HEK293 (cell line): ENCODE results near the gene HDDC3.

Source experiments
- CTCF ChIA-PET: fragments of 350-600 bp; formaldehyde crosslinking; extraction: SDS; loops from one replicate; lab custom pipeline; 2021; ENCODE audit warnings: antibody characterized with exemption; lab: Yijun Ruan, JAX
- POLR2A ChIA-PET: fragments of 300-600 bp; formaldehyde crosslinking; extraction: SDS; loops from one replicate; lab custom pipeline; 2020; ENCODE audit warnings: antibody characterized with exemption, inconsistent platforms; lab: Yijun Ruan, JAX
- H3K27ac ChIP-seq: fragments of 200-500 bp; sonication (Bioruptor generic); 2 replicates; pipeline ENCODE4 v1.5.1; 2014; ENCODE audit warnings: low read depth, low read length, control low read depth, inconsistent platforms; ENCODE audit errors: extremely low read depth
- H3K36me3 ChIP-seq, 2 experiments: fragments of 200-500 bp in 1 of 2; sonication (Bioruptor generic) in 1 of 2; 1 replicate in 1 of 2; 2 replicates in 1 of 2; pipeline ENCODE4 v1.5.1; 2014 to 2017; ENCODE audit warnings: inconsistent platforms in 2 of 2, low read length in 2 of 2; ENCODE audit not compliant: control insufficient read depth in 2 of 2, insufficient read depth in 1 of 2
- H3K4me1 ChIP-seq: fragments of 200-500 bp; sonication (Bioruptor generic); 2 replicates; pipeline ENCODE4 v1.5.1; 2014; ENCODE audit warnings: mild to moderate bottlenecking, low read length, inconsistent platforms; ENCODE audit not compliant: control insufficient read depth, insufficient read depth
- H3K4me3 ChIP-seq: 2 replicates; pipeline ENCODE4 v1.5.1; 2011; ENCODE audit warnings: low read depth, mild to moderate bottlenecking, control low read depth, low read length, moderate library complexity
- H3K9me3 ChIP-seq: fragments of 200-500 bp; sonication (Bioruptor generic); 2 replicates; pipeline ENCODE4 v1.5.1; 2014; ENCODE audit warnings: low read depth, low read length, inconsistent platforms; ENCODE audit not compliant: control insufficient read depth, insufficient read depth
- AEBP2 ChIP-seq: fragments of 450-650 bp; formaldehyde crosslinking; IDR thresholded peaks from 2 replicates; pipeline ENCODE4 v1.5.1; 2016; ENCODE audit warnings: missing biosample characterization, missing genetic modification characterization, borderline replicate concordance
- ATF2 ChIP-seq: fragments of 450-650 bp; formaldehyde crosslinking; IDR thresholded peaks from 2 replicates; pipeline ENCODE4 v1.5.1; 2016; ENCODE audit warnings: missing biosample characterization, missing genetic modification characterization, low read depth
- EGR2 ChIP-seq: fragments of 450-650 bp; formaldehyde crosslinking; IDR thresholded peaks from 2 replicates; pipeline ENCODE4 v1.5.1; 2016; ENCODE audit warnings: low read depth, missing biosample characterization, missing genetic modification characterization
- KLF1 ChIP-seq: fragments of 450-650 bp; formaldehyde crosslinking; IDR thresholded peaks from 2 replicates; pipeline ENCODE4 v1.5.1; 2016; ENCODE audit warnings: missing biosample characterization, missing genetic modification characterization
- PBX3 ChIP-seq: sonication (generic); formaldehyde crosslinking; IDR thresholded peaks from 2 replicates; pipeline ENCODE4 v1.8.1; 2022; ENCODE audit warnings: mild to moderate bottlenecking, moderate library complexity, missing genetic modification reagents
- ZBTB20 ChIP-seq: fragments of 450-650 bp; formaldehyde crosslinking; IDR thresholded peaks from 2 replicates; pipeline ENCODE4 v1.5.1; 2016; ENCODE audit warnings: missing biosample characterization, missing genetic modification characterization
- ZBTB49 ChIP-seq: fragments of 450-650 bp; formaldehyde crosslinking; IDR thresholded peaks from 2 replicates; pipeline ENCODE4 v1.5.1; 2016; ENCODE audit warnings: missing biosample characterization, missing genetic modification characterization, low read depth
- ZFHX2 ChIP-seq: fragments of 450-650 bp; formaldehyde crosslinking; conservative IDR thresholded peaks from 2 replicates; pipeline ENCODE4 v1.5.1; 2016; ENCODE audit warnings: missing biosample characterization, missing genetic modification characterization
- ZNF398 ChIP-seq: fragments of 450-650 bp; formaldehyde crosslinking; IDR thresholded peaks from 2 replicates; pipeline ENCODE4 v1.5.1; 2017; ENCODE audit warnings: missing biosample characterization, missing genetic modification characterization
- ZNF488 ChIP-seq: fragments of 450-650 bp; formaldehyde crosslinking; IDR thresholded peaks from 2 replicates; pipeline ENCODE4 v1.5.1; 2016; ENCODE audit warnings: missing biosample characterization, missing genetic modification characterization
- ZNF621 ChIP-seq: fragments of 450-650 bp; formaldehyde crosslinking; IDR thresholded peaks from 2 replicates; pipeline ENCODE4 v1.5.1; 2017; ENCODE audit warnings: missing biosample characterization, missing genetic modification characterization
- ZNF704 ChIP-seq: fragments of 450-650 bp; formaldehyde crosslinking; IDR thresholded peaks from 2 replicates; pipeline ENCODE4 v1.5.1; 2016; ENCODE audit warnings: missing biosample characterization, missing genetic modification characterization
- ZNF707 ChIP-seq: fragments of 450-650 bp; formaldehyde crosslinking; IDR thresholded peaks from 2 replicates; pipeline ENCODE4 v1.5.1; 2016; ENCODE audit warnings: missing biosample characterization, missing genetic modification characterization
- ZNF830 ChIP-seq: fragments of 450-650 bp; IDR thresholded peaks from 2 replicates; pipeline ENCODE4 v1.5.0; 2018; ENCODE audit warnings: missing biosample characterization, missing genetic modification characterization, low read depth, mild to moderate bottlenecking, moderate library complexity

Gene HDDC3

GRCh38 chr15:90889313-90889730, 43.0 kb downstream of the HDDC3 start (continued):
- TF ChIP-seq AEBP2 (tag by site-specific recombination) (no peak), EGR2 (tag by site-specific recombination) (no peak), ZBTB20 (no peak), ZNF830 (no peak), ZNF488 (tag by site-specific recombination) (no peak), ATF2 (tag by site-specific recombination) (no peak), PBX3 (CRISPR knock-in tag) (no peak), ZNF398 (tag by site-specific recombination) (no peak), ZNF707 (tag by site-specific recombination) (no peak), KLF1 (tag by site-specific recombination) (0 out of 2 replicates have a peak, but pooled peaks have one; percentile 13), ZFHX2 (peak; percentile 42), ZBTB49 (no peak)

- ChIA-PET CTCF (interaction anchor here (0.7 to 4.0 kb wide), 20 partner anchors 12 to 567 kb away, joined by 3 to 44 read pairs (median 6); partner anchors contain the start of genes HDDC3 and UNC45A), POLR2A (interaction anchor here (0.6 to 1.1 kb wide), 2 partner anchors 17 to 349 kb away, joined by 4 read pairs; partner anchors contain the start of gene MAN2A2)
- TF ChIP-seq ZNF704 (tag by site-specific recombination) (no peak), ZNF621 (tag by site-specific recombination) (no peak)
- Histone ChIP-seq H3K9me3 (no peaks in the 10 kb centered on the region), H3K27ac (no peak overlapping the region), H3K4me1 (no peaks in the 10 kb centered on the region), H3K4me3 (no peak overlapping the region), H3K36me3 (peaks cover 0 to 10% of the 10 kb centered on the region in 2 experiments; a peak in 1 of 3 replicates)
These were observed 45.3 kb downstream of the HDDC3 start for GRCh38 chr15:90887037-90887481.
